Activated CD8-positive, alpha-beta T cell treated with anti-CD3 and anti-CD28 coated beads for 36 hours (primary cell): ENCODE measurements around the gene DCHS1. TPM values are rescaled to one million over a fixed set of nuclear protein-coding genes. Genes with fewer than 3 reads are reported as not detected.

Source experiments
- ATAC-seq: fragments of 200-7000 bp; cut with Tn5 transposase; one replicate; pipeline ENCODE4 v1.10.0; 2021; ENCODE audit warnings: mild to moderate bottlenecking, moderate library complexity
- CTCF ChIA-PET: fragments of 350-600 bp; sonication (Branson Sonifier 250); formaldehyde crosslinking; loops from one replicate; lab custom pipeline; 2021; ENCODE audit warnings: antibody characterized with exemption; lab: Charles Lee
- POLR2A ChIA-PET: fragments of 350-600 bp; sonication (Branson Sonifier 250); formaldehyde crosslinking; loops from one replicate; lab custom pipeline; 2021; ENCODE audit warnings: antibody characterized with exemption; lab: Charles Lee
- DNase-seq: peaks from one replicate; pipeline ENCODE4 v3.0.0-alpha.2; 2020
- H3K27ac Mint-ChIP-seq: one replicate; pipeline ENCODE4 v1.8.0; 2021; ENCODE audit warnings: mild to moderate bottlenecking, mixed read lengths
- H3K27me3 Mint-ChIP-seq: one replicate; pipeline ENCODE4 v1.8.0; 2021; ENCODE audit warnings: mixed read lengths
- H3K36me3 Mint-ChIP-seq: one replicate; pipeline ENCODE4 v1.8.0; 2021; ENCODE audit warnings: low read depth, mixed read lengths
- H3K4me1 Mint-ChIP-seq: one replicate; pipeline ENCODE4 v1.8.0; 2021; ENCODE audit warnings: low read depth, mixed read lengths
- H3K4me3 Mint-ChIP-seq: one replicate; pipeline ENCODE4 v1.8.0; 2021; ENCODE audit warnings: mild to moderate bottlenecking, moderate library complexity, mixed read lengths
- H3K9me3 Mint-ChIP-seq: one replicate; pipeline ENCODE4 v1.8.0; 2021; ENCODE audit warnings: mixed read lengths
- CTCF ChIP-seq: fragments of 200-600 bp; IDR thresholded peaks from one replicate; pipeline ENCODE4 v1.8.0; 2022; ENCODE audit warnings: antibody characterized with exemption, mild to moderate bottlenecking
- intact Hi-C: fragments of 100-400 bp; cut with micrococcal nuclease; formaldehyde crosslinking; loops from one replicate; pipeline ENCODE4 v1.10.0; 2022
- total RNA-seq, 2 experiments: library from RNA; stranded (reverse); gene quantifications; one replicate each; pipeline ENCODE4 v1.2.3, GENCODE V29; 2021

The DCHS1 gene
- total RNA-seq, 2 experiments from 2014 or later: 1.6 TPM

- peak; percentile 79 for TF ChIP-seq CTCF
- peak; percentile 99 for DNase-seq
- no peaks in the 10 kb centered on the region for H3K27me3 Mint-ChIP-seq
- H3K9me3 Mint-ChIP-seq: no peaks in the 10 kb centered on the region
- intact Hi-C loops: loop anchor here (2.0 to 5.0 kb wide), 2 partner anchors 76 to 146 kb away; no protein-coding TSS in a partner anchor
- ATAC-seq: peak; percentile 96
- H3K4me1 Mint-ChIP-seq: peaks cover 28% of the 10 kb centered on the region
- H3K4me3 Mint-ChIP-seq: peak within 1 kb of the TSS; percentile 97
- peak within 1 kb of the TSS; percentile 98 for H3K27ac Mint-ChIP-seq
- POLR2A ChIA-PET: interaction anchor here (0.6 to 5.2 kb wide), 9 partner anchors 11 to 270 kb away, joined by 3 to 48 read pairs (median 8); partner anchors contain the start of genes ILK, RRP8, TAF10 and TPP1
- peaks cover 40% of the 10 kb centered on the region for H3K36me3 Mint-ChIP-seq
- CTCF ChIA-PET: interaction anchor here (0.6 to 3.1 kb wide), 51 partner anchors 8 to 304 kb away, joined by 3 to 32 read pairs (median 4); partner anchors contain the start of genes ARFIP2, ILK, RRP8 and TAF10
Measured at GRCh38 chr11:6682936-6683861, 27.6 kb upstream of the DCHS1 start, which contains the start of gene MRPL17. Gene MRPL17 (minus strand): TSS chr11:6683340. CDS start chr11:6683296, 44 bp downstream.

GRCh38 chr11:6682591-6682935 lies 27.0 kb upstream of the DCHS1 start:
- Mint-ChIP-seq H3K27ac (peak overlapping the region; percentile 98), H3K27me3 (no peaks in the 10 kb centered on the region), H3K4me1 (peaks cover 25% of the 10 kb centered on the region), H3K9me3 (no peaks in the 10 kb centered on the region), H3K4me3 (peak overlapping the region; percentile 97), H3K36me3 (peaks cover 40% of the 10 kb centered on the region)
- no peak for TF ChIP-seq CTCF
- POLR2A ChIA-PET: interaction anchor here (1.1 to 5.2 kb wide), 6 partner anchors 10 to 77 kb away, joined by 4 to 48 read pairs (median 12); partner anchors contain the start of genes ILK, RRP8 and TPP1
- CTCF ChIA-PET: interaction anchor here (0.6 to 3.1 kb wide), 33 partner anchors 8 to 200 kb away, joined by 3 to 32 read pairs (median 4); partner anchors contain the start of genes TAF10 and TPP1
- intact Hi-C loops: loop anchor here (2.0 to 5.0 kb wide), 2 partner anchors 76 to 145 kb away; no protein-coding TSS in a partner anchor
- DNase-seq (peak; percentile 18), ATAC-seq (no peak)

GRCh38 chr11:6681949-6682348 lies 26.3 kb upstream of the DCHS1 start:
- peaks cover 40% of the 10 kb centered on the region for H3K36me3 Mint-ChIP-seq
- H3K27ac Mint-ChIP-seq: peak overlapping the region; percentile 98
- ATAC-seq (no peak), DNase-seq (no peak)
- H3K4me1 Mint-ChIP-seq: peaks cover 22% of the 10 kb centered on the region
- H3K9me3 Mint-ChIP-seq: no peaks in the 10 kb centered on the region
- CTCF ChIA-PET: interaction anchor here (0.8 to 3.1 kb wide), 16 partner anchors 8 to 303 kb away, joined by 3 to 32 read pairs (median 4); partner anchors contain the start of gene TAF10
- POLR2A ChIA-PET: interaction anchor here (1.1 to 5.2 kb wide), 7 partner anchors 10 to 76 kb away, joined by 4 to 48 read pairs (median 8); partner anchors contain the start of genes ILK, RRP8 and TPP1
- no peaks in the 10 kb centered on the region for H3K27me3 Mint-ChIP-seq
- peak overlapping the region; percentile 97 for H3K4me3 Mint-ChIP-seq
- intact Hi-C loops: loop anchor here (2.0 to 5.0 kb wide), 2 partner anchors 75 to 145 kb away; no protein-coding TSS in a partner anchor
- TF ChIP-seq CTCF: no peak

GRCh38 chr11:6681505-6681904 lies 25.9 kb upstream of the DCHS1 start:
- peaks cover 40% of the 10 kb centered on the region for H3K36me3 Mint-ChIP-seq
- DNase-seq: no peak
- peak overlapping the region; percentile 72 for H3K27ac Mint-ChIP-seq
- peaks cover 22% of the 10 kb centered on the region for H3K4me1 Mint-ChIP-seq
- no peaks in the 10 kb centered on the region for H3K27me3 Mint-ChIP-seq
- ChIA-PET CTCF (interaction anchor here (0.8 to 3.1 kb wide), 12 partner anchors 8 to 302 kb away, joined by 3 to 32 read pairs (median 4); partner anchors contain the start of genes ILK, RRP8 and TAF10), POLR2A (interaction anchor here (1.0 to 5.2 kb wide), 8 partner anchors 9 to 199 kb away, joined by 3 to 48 read pairs (median 8); partner anchors contain the start of genes ILK, RRP8 and TPP1)
- ATAC-seq: no peak
- TF ChIP-seq CTCF: no peak
- intact Hi-C loops: loop anchor here (5.0 kb wide), 1 partner anchor 144 kb away; no protein-coding TSS in a partner anchor
- no peaks in the 10 kb centered on the region for H3K9me3 Mint-ChIP-seq
- H3K4me3 Mint-ChIP-seq: peak overlapping the region; percentile 97
